Jurkat, Clone E6-1 (cell line): Measurements from ENCODE around the gene DTNA. TPM values are rescaled to one million over a fixed set of nuclear protein-coding genes. Genes with fewer than 3 reads are reported as not detected.
"Not testable (repeated sequence)": the region's sequence is repeated elsewhere in the genome, so short reads cannot be mapped to it uniquely, and the experiment has no call there.

Source experiments
- DNase-seq: peaks from one replicate; pipeline ENCODE4 v3.0.0-alpha.2; 2011; ENCODE audit warnings: low read depth, low spot score
- H3K4me3 ChIP-seq: 2 replicates; pipeline ENCODE4 v1.5.1; 2011; ENCODE audit warnings: mild to moderate bottlenecking, low read length, control low read depth, moderate library complexity
- polyA plus RNA-seq: library from polyadenylated mRNA; unstranded; fragments of >200 nt; gene quantifications from one replicate; pipeline ENCODE4 v1.2.1, GENCODE V29; 2012; ENCODE audit warnings: missing spikeins; ENCODE audit not compliant: insufficient read length, insufficient read depth

The DTNA gene
- not detected for polyA plus RNA-seq

- DNase-seq, result no peak
- no peak within 1 kb of the TSS for H3K4me3 ChIP-seq
Observed at GRCh38 chr18:34709750-34710441, at the start of gene DTNA. Gene DTNA, plus strand, starts transcription at chr18:34710298. Its CDS starts 45,679 bp downstream, at chr18:34755977.

GRCh38 chr18:34660572-34660971, 49.5 kb upstream of the DTNA start:
- no peak overlapping the region for H3K4me3 ChIP-seq
- DNase-seq, result no peak

GRCh38 chr18:34661464-34662087, 48.5 kb upstream of the DTNA start:
- no peak overlapping the region for H3K4me3 ChIP-seq
- DNase-seq, result peak; percentile 28

GRCh38 chr18:34676816-34677574, 33.1 kb upstream of the DTNA start:
- no peak overlapping the region for H3K4me3 ChIP-seq
- DNase-seq, result no peak

GRCh38 chr18:34689750-34690149, 20.3 kb upstream of the DTNA start:
- not testable (repeated sequence) for DNase-seq, H3K4me3 ChIP-seq

- no peak for DNase-seq
- no peak overlapping the region for H3K4me3 ChIP-seq
Observed at GRCh38 chr18:34691614-34692013, 18.5 kb upstream of the DTNA start.

GRCh38 chr18:34694591-34695165, 15.4 kb upstream of the DTNA start:
- DNase-seq, result no peak
- no peak overlapping the region for H3K4me3 ChIP-seq

GRCh38 chr18:34695310-34695709, 14.8 kb upstream of the DTNA start:
- no peak for DNase-seq
- no peak overlapping the region for H3K4me3 ChIP-seq

- no peak for DNase-seq
- no peak overlapping the region for H3K4me3 ChIP-seq
Observed at GRCh38 chr18:34696671-34697070, 13.4 kb upstream of the DTNA start.

GRCh38 chr18:34697233-34697632, 12.9 kb upstream of the DTNA start:
- DNase-seq, result no peak

GRCh38 chr18:34697891-34698290, 12.2 kb upstream of the DTNA start:
- no peak for DNase-seq
- no peak overlapping the region for H3K4me3 ChIP-seq

More at GRCh38 chr18:34697233-34697632, 12.9 kb upstream of the DTNA start:
- no peak overlapping the region for H3K4me3 ChIP-seq

- no peak for DNase-seq
- H3K4me3 ChIP-seq, result no peak overlapping the region
Observed at GRCh38 chr18:34701911-34702310, 8.2 kb upstream of the DTNA start.

- no peak overlapping the region for H3K4me3 ChIP-seq
- DNase-seq, result no peak
Observed at GRCh38 chr18:34702814-34703213, 7.3 kb upstream of the DTNA start.

GRCh38 chr18:34704074-34704473, 6.0 kb upstream of the DTNA start:
- no peak overlapping the region for H3K4me3 ChIP-seq
- no peak for DNase-seq

- DNase-seq, result no peak
- no peak overlapping the region for H3K4me3 ChIP-seq
Observed at GRCh38 chr18:34704823-34705222, 5.3 kb upstream of the DTNA start.

GRCh38 chr18:34707670-34708069, 2.4 kb upstream of the DTNA start:
- no peak for DNase-seq
- H3K4me3 ChIP-seq, result no peak overlapping the region

GRCh38 chr18:34709104-34709503, 994 bp upstream of the DTNA start:
- no peak overlapping the region for H3K4me3 ChIP-seq
- no peak for DNase-seq

- H3K4me3 ChIP-seq, result no peak overlapping the region
Observed at GRCh38 chr18:34710458-34710914, 388 bp downstream of the DTNA start.

GRCh38 chr18:34710934-34711333, 836 bp downstream of the DTNA start:
- DNase-seq, result no peak
- H3K4me3 ChIP-seq, result no peak overlapping the region

More at GRCh38 chr18:34710458-34710914, 388 bp downstream of the DTNA start:
- no peak for DNase-seq

- not testable (repeated sequence) for H3K4me3 ChIP-seq
Observed at GRCh38 chr18:34716111-34716510, 6.0 kb downstream of the DTNA start.

More at GRCh38 chr18:34716111-34716510, 6.0 kb downstream of the DTNA start:
- not testable (repeated sequence) for DNase-seq
